A549 (cell line): ENCODE measurements around the gene TUBB6. TPM values are rescaled to one million over a fixed set of nuclear protein-coding genes. Genes with fewer than 3 reads are reported as not detected.
A peak's percentile ranks its signal among the peaks of the same experiment; 100 is the strongest.

Source experiments
- ATAC-seq, 2 experiments: fragments of 200-7000 bp in 1 of 2; fragments of >200 bp in 1 of 2; cut with Nextera tagmentation in 1 of 2; cut with Tn5 transposase in 1 of 2; 3 replicates each; pipeline versions ENCODE4 v1.8.0 to v1.9.1; 2018 to 2020; ENCODE audit warnings: mild to moderate bottlenecking in 1 of 2, moderate library complexity in 1 of 2
- CTCF ChIA-PET: fragments of 300-600 bp; sonication (Branson Sonifier 250); formaldehyde crosslinking; extraction: SDS; loops from one replicate; lab custom pipeline; 2021; ENCODE audit warnings: antibody characterized with exemption, inconsistent platforms; lab: Yijun Ruan, JAX
- POLR2A ChIA-PET: fragments of 350-600 bp; formaldehyde crosslinking; extraction: SDS; loops from one replicate; lab custom pipeline; 2021; ENCODE audit warnings: antibody characterized with exemption, inconsistent platforms; lab: Yijun Ruan, JAX
- DNase-seq, 2 experiments: peaks; one replicate each; pipeline versions ENCODE4 v3.0.0 to v3.0.0-alpha.2; 2011 to 2016; ENCODE audit warnings: low read depth in 1 of 2, low spot score in 1 of 2
- FAIRE-seq: peaks from 2 replicates; lab custom pipeline; 2011; peaks lifted over from hg19 to GRCh38; lab: Jason Lieb, UNC
- H3K27ac ChIP-seq, 2 experiments: fragments of >200 bp; sonication (Bioruptor Twin); formaldehyde crosslinking; 3 replicates each; pipeline ENCODE4 v1.5.1; 2016 to 2017
- H3K4me1 ChIP-seq: fragments of >200 bp; sonication (Bioruptor Twin); formaldehyde crosslinking; 3 replicates; pipeline ENCODE4 v1.6.1; 2016
- H3K4me2 ChIP-seq: fragments of >200 bp; sonication (Bioruptor Twin); formaldehyde crosslinking; 3 replicates; pipeline ENCODE4 v1.6.1; 2016
- H3K4me3 ChIP-seq: fragments of >200 bp; sonication (Bioruptor Twin); formaldehyde crosslinking; 3 replicates; pipeline ENCODE4 v1.5.1; 2016
- H3K9me3 ChIP-seq: fragments of >200 bp; sonication (Bioruptor Twin); formaldehyde crosslinking; 3 replicates; pipeline ENCODE4 v1.6.1; 2016
- CBX2 ChIP-seq: fragments of 200-600 bp; sonication (generic); IDR thresholded peaks from 2 replicates; pipeline ENCODE4 v1.6.1; 2016; ENCODE audit warnings: low read depth, mild to moderate bottlenecking, borderline replicate concordance
- CHD2 ChIP-seq: fragments of 150-350 bp; IDR thresholded peaks from 2 replicates; pipeline ENCODE4 v1.6.1; 2014; ENCODE audit warnings: low read length; ENCODE audit not compliant: partially characterized antibody
- EHF ChIP-seq: fragments of 250-450 bp; sonication (Bioruptor Pico); IDR thresholded peaks from 2 replicates; pipeline ENCODE4 v1.5.0; 2020; ENCODE audit warnings: mild to moderate bottlenecking
- EP300 ChIP-seq, 2 experiments: fragments of >200 bp; sonication (Bioruptor Twin); formaldehyde crosslinking; IDR thresholded peaks; 2 replicates in 1 of 2; 3 replicates in 1 of 2; pipeline ENCODE4 v1.6.1; 2016 to 2017
- HOXB13 ChIP-seq: fragments of 250-450 bp; sonication (Bioruptor Pico); IDR thresholded peaks from 2 replicates; pipeline ENCODE4 v1.5.0; 2020; ENCODE audit warnings: low read depth, mild to moderate bottlenecking, moderate library complexity
- JUNB ChIP-seq: fragments of >200 bp; sonication (Bioruptor Twin); formaldehyde crosslinking; IDR thresholded peaks from 2 replicates; pipeline ENCODE4 v1.6.1; 2016
- MYC ChIP-seq: IDR thresholded peaks from 2 replicates; pipeline ENCODE4 v1.6.1; 2012; ENCODE audit warnings: mild to moderate bottlenecking, inconsistent platforms, low read length, improper control_type of control experiment, borderline replicate concordance
- NPAS2 ChIP-seq: fragments of 250-450 bp; sonication (Bioruptor Pico); IDR thresholded peaks from 2 replicates; pipeline ENCODE4 v1.8.0; 2022; ENCODE audit warnings: mild to moderate bottlenecking, moderate library complexity, borderline replicate concordance
- POLR2AphosphoS2 ChIP-seq: conservative IDR thresholded peaks from 2 replicates; pipeline ENCODE4 v1.6.1; 2012; ENCODE audit warnings: low read length, improper control_type of control experiment, inconsistent platforms
- RAD21 ChIP-seq, 2 experiments: fragments of >200 bp in 1 of 2; sonication (Bioruptor Twin) in 1 of 2; formaldehyde crosslinking in 1 of 2; IDR thresholded peaks in 1 of 2; conservative IDR thresholded peaks in 1 of 2; 2 replicates in 1 of 2; 3 replicates in 1 of 2; pipeline ENCODE4 v1.6.1; 2012 to 2018; ENCODE audit warnings: inconsistent platforms in 1 of 2
- SMC3 ChIP-seq: fragments of >200 bp; sonication (Bioruptor Twin); formaldehyde crosslinking; IDR thresholded peaks from 3 replicates; pipeline ENCODE4 v1.6.1; 2018; ENCODE audit warnings: inconsistent platforms
- ZC3H11A ChIP-seq: fragments of 450-650 bp; IDR thresholded peaks from 2 replicates; pipeline ENCODE4 v1.6.1; 2014; ENCODE audit warnings: antibody characterized with exemption, mild to moderate bottlenecking
- ZSCAN20 ChIP-seq: fragments of 250-450 bp; sonication (Bioruptor Pico); IDR thresholded peaks from 2 replicates; pipeline ENCODE4 v1.8.0; 2022; ENCODE audit warnings: mild to moderate bottlenecking, moderate library complexity
- WGBS: methylation state at CpG from one replicate; pipeline ENCODE4 v1.1.6; 2017; ENCODE audit errors: missing lambda C conversion rate; 5-methylcytosine and 5-hydroxymethylcytosine counted together
- polyA plus RNA-seq, 4 experiments: library from polyadenylated mRNA; depleted of rRNA in 3 of 4; stranded (reverse); fragments of >200 nt; fragmentation: RNase III in 1 of 4; extraction: RNeasy Plus Mini Kit Qiagen cat#74134 plus additional on column Dnase treatment in 1 of 4; gene quantifications; 2 replicates in 3 of 4; 3 replicates in 1 of 4; pipeline ENCODE4 v1.2.3, GENCODE V29; 2011 to 2017
- TF ChIP-seq, protein P1 (sequence below): fragments of 150-350 bp; IDR thresholded peaks from 2 replicates; pipeline ENCODE4 v1.6.1; 2014; ENCODE audit warnings: low read depth, mild to moderate bottlenecking, low read length
- TF ChIP-seq, protein P2 (sequence below): fragments of 450-650 bp; IDR thresholded peaks from 2 replicates; pipeline ENCODE4 v1.6.1; 2014; ENCODE audit warnings: antibody characterized with exemption
- TF ChIP-seq, protein P3 (sequence below): fragments of 250-450 bp; sonication (Bioruptor Pico); IDR thresholded peaks from 2 replicates; pipeline ENCODE4 v1.5.0; 2021; ENCODE audit warnings: mild to moderate bottlenecking, moderate library complexity, borderline replicate concordance
- TF ChIP-seq, protein P4 (sequence below): fragments of 200-600 bp; sonication (generic); IDR thresholded peaks from 2 replicates; pipeline ENCODE4 v1.6.1; 2016; ENCODE audit warnings: antibody characterized with exemption, mild to moderate bottlenecking, moderate library complexity
- TF ChIP-seq, protein P5 (sequence below): IDR thresholded peaks from 2 replicates; pipeline ENCODE4 v1.6.1; 2012

The TUBB6 gene
- polyA plus RNA-seq, 2 of the 4 experiments (the other 2 are of a cell fraction) = 88.5 to 235 TPM

DNA sequence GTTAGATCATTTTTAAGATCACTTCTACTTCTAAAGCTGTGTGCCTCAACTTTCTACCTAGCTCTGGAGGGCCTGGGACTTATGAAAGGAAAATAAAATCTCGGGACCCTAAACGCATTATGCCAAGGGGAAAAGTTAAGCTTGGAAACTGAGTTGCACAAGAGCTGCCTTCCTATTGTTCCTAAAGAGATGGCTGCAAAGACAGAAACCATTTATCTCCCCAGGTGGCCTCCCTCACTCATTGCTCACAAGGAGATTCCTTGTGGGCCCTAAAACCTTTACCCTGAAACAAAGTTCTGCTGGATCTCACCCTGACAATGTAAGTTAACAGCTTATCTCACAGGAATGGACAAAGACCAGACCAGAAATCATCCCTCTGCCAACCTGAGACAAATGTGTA lies 26.8 kb downstream of the TUBB6 start:
- Histone ChIP-seq H3K4me2 (no peak overlapping the region), H3K4me1 (peaks cover 14% of the 10 kb centered on the region), H3K27ac (no peak overlapping the region), H3K4me3 (no peak overlapping the region)
- CTCF ChIA-PET = interaction anchor here (1.6 to 2.0 kb wide), 2 partner anchors 15 to 21 kb away, joined by 4 read pairs; no protein-coding TSS in a partner anchor
- ATAC-seq = no peak
- FAIRE-seq = no peak
- 96% methylated on average over 2 of the region's 2 CpGs for WGBS
- DNase-seq = no peak
- TF ChIP-seq JUNB (no peak), NPAS2 (CRISPR knock-in tag) (no peak), EHF (CRISPR knock-in tag) (no peak), ZC3H11A (no peak)
- TF ChIP-seq, protein P1, sequence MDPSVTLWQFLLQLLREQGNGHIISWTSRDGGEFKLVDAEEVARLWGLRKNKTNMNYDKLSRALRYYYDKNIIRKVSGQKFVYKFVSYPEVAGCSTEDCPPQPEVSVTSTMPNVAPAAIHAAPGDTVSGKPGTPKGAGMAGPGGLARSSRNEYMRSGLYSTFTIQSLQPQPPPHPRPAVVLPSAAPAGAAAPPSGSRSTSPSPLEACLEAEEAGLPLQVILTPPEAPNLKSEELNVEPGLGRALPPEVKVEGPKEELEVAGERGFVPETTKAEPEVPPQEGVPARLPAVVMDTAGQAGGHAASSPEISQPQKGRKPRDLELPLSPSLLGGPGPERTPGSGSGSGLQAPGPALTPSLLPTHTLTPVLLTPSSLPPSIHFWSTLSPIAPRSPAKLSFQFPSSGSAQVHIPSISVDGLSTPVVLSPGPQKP = no peak
- TF ChIP-seq, protein P2, sequence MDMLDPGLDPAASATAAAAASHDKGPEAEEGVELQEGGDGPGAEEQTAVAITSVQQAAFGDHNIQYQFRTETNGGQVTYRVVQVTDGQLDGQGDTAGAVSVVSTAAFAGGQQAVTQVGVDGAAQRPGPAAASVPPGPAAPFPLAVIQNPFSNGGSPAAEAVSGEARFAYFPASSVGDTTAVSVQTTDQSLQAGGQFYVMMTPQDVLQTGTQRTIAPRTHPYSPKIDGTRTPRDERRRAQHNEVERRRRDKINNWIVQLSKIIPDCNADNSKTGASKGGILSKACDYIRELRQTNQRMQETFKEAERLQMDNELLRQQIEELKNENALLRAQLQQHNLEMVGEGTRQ = no peak
- TF ChIP-seq, all 56 proteins: peak for 0
- no peaks in the 10 kb centered on the region for H3K9me3 ChIP-seq
- POLR2A ChIA-PET = no interaction called here

DNA sequence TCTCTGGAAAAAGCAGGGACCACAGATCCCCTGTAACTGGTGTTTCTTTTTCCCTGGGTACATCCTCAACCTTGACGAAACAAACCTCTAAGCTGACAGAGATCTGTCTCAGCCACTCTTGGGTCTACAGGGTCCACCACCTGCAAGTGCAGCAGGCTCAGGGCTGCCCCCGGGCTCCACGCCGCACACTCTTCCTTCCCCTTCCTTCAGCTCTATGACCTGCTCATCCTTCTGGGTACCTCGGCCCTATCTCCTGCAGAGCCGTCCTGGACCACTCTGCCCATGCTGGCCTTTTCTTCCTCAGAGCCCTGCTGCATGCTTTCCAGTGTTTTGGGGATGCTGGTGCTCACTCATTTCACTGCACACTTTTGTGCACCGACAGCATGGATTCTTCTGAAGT lies 27.5 kb downstream of the TUBB6 start:
- 87% methylated on average over 7 of the region's 7 CpGs for WGBS
- ATAC-seq = no peak; a peak in 1 of 6 replicates
- CTCF ChIA-PET = interaction anchor here (1.6 to 2.0 kb wide), 2 partner anchors 15 to 22 kb away, joined by 4 read pairs; no protein-coding TSS in a partner anchor
- Histone ChIP-seq H3K4me1 (peaks cover 14% of the 10 kb centered on the region), H3K27ac (no peak overlapping the region), H3K9me3 (no peaks in the 10 kb centered on the region), H3K4me2 (no peak overlapping the region), H3K4me3 (no peak overlapping the region)
- no peak for FAIRE-seq
- POLR2A ChIA-PET = no interaction called here
- TF ChIP-seq MYC (no peak), ZSCAN20 (CRISPR knock-in tag) (no peak), EP300 (IDR thresholded peaks at IDR 0.05) (no peak), CBX2 (no peak)
- DNase-seq = no peak

DNA sequence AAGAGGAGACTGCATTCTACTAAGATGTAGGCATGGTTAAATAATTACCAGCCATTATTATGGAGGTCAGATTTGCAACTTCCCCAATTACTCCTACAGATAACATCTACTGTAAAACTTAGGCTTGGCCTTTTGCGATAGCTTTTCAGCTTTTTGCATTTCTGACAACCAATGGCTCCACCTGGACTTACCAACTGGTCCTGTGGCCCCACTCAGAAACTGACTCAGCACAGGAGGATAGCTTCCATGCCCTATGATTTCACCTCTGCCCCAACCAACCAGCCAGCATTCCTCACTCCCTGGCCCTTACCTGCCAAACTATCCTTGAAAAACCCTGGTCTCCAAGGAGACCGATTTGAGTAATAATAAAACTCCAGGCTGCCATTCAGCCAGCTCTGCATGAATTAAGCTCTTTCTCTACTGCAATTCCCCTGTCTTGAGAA lies 28.2 kb downstream of the TUBB6 start:
- DNase-seq = no peak
- WGBS = 97% methylated on average over 2 of the region's 2 CpGs
- Histone ChIP-seq H3K9me3 (no peaks in the 10 kb centered on the region), H3K4me3 (no peak overlapping the region), H3K4me2 (peak overlapping the region; percentile 45; the same call in 1 of the 3 replicates), H3K4me1 (peaks cover 14% of the 10 kb centered on the region), H3K27ac (no peak overlapping the region)
- no peak for ATAC-seq
- TF ChIP-seq, protein P3, sequence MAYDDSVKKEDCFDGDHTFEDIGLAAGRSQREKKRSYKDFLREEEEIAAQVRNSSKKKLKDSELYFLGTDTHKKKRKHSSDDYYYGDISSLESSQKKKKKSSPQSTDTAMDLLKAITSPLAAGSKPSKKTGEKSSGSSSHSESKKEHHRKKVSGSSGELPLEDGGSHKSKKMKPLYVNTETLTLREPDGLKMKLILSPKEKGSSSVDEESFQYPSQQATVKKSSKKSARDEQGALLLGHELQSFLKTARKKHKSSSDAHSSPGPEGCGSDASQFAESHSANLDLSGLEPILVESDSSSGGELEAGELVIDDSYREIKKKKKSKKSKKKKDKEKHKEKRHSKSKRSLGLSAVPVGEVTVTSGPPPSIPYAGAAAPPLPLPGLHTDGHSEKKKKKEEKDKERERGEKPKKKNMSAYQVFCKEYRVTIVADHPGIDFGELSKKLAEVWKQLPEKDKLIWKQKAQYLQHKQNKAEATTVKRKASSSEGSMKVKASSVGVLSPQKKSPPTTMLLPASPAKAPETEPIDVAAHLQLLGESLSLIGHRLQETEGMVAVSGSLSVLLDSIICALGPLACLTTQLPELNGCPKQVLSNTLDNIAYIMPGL (CRISPR knock-in tag) = no peak
- TF ChIP-seq, protein P4, sequence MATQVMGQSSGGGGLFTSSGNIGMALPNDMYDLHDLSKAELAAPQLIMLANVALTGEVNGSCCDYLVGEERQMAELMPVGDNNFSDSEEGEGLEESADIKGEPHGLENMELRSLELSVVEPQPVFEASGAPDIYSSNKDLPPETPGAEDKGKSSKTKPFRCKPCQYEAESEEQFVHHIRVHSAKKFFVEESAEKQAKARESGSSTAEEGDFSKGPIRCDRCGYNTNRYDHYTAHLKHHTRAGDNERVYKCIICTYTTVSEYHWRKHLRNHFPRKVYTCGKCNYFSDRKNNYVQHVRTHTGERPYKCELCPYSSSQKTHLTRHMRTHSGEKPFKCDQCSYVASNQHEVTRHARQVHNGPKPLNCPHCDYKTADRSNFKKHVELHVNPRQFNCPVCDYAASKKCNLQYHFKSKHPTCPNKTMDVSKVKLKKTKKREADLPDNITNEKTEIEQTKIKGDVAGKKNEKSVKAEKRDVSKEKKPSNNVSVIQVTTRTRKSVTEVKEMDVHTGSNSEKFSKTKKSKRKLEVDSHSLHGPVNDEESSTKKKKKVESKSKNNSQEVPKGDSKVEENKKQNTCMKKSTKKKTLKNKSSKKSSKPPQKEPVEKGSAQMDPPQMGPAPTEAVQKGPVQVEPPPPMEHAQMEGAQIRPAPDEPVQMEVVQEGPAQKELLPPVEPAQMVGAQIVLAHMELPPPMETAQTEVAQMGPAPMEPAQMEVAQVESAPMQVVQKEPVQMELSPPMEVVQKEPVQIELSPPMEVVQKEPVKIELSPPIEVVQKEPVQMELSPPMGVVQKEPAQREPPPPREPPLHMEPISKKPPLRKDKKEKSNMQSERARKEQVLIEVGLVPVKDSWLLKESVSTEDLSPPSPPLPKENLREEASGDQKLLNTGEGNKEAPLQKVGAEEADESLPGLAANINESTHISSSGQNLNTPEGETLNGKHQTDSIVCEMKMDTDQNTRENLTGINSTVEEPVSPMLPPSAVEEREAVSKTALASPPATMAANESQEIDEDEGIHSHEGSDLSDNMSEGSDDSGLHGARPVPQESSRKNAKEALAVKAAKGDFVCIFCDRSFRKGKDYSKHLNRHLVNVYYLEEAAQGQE = no peak
- TF ChIP-seq SMC3 = no peak
- no peak for TF ChIP-seq HOXB13 (CRISPR knock-in tag)
- no peak for TF ChIP-seq CHD2
- no peak for TF ChIP-seq POLR2AphosphoS2
- TF ChIP-seq, protein P5, sequence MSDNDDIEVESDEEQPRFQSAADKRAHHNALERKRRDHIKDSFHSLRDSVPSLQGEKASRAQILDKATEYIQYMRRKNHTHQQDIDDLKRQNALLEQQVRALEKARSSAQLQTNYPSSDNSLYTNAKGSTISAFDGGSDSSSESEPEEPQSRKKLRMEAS = no peak
- TF ChIP-seq RAD21 (conservative IDR thresholded peaks at IDR 0.05 in 1 of 2, IDR thresholded peaks at IDR 0.05 in 1 of 2) = no peak
- TF ChIP-seq EHF (CRISPR knock-in tag) = no peak
- ChIA-PET POLR2A (no interaction called here), CTCF (interaction anchor here (0.8 to 2.0 kb wide), 2 partner anchors 13 to 16 kb away, joined by 3 to 4 read pairs; no protein-coding TSS in a partner anchor)
- no peak for FAIRE-seq
